ENCODE data around the gene CHCHD3.
"Not testable (repeated sequence)": the region's sequence is repeated elsewhere in the genome, so short reads cannot be mapped to it uniquely, and the experiment has no call there.

CHCHD3 gene

DNA sequence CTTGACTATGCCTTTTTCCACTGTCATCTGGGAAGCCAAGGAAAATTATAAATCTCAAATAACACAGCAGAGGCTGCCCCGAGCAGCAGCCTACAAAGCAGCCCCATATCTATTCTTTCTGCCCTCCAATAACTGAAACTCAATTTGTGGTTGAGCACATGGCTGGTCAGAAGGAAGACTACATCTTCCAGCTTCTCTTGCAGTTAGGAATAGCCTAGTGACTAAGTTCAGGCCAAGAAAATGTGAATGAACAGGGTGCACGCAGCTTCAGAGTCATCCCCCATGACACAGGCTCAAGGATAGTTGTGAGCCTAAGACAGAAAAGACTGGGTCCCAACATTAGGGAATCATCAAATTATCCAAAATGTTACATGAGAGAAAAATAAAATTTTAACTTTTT, 42.3 kb downstream of the CHCHD3 start:
- no peaks in the 10 kb centered on the region for H3K27me3 ChIP-seq (ENCODE audit: insufficient read depth, low read depth)
- H3K4me3 ChIP-seq (IDR thresholded peaks at IDR 0.05; ENCODE audit: insufficient read depth, low read depth, low read length): no peak overlapping the region
- H3K4me1 ChIP-seq (ENCODE audit: low read depth, poor library complexity, severe bottlenecking): no peaks in the 10 kb centered on the region
- H3K27ac ChIP-seq: no peak overlapping the region
- H3K36me3 ChIP-seq (ENCODE audit: insufficient read depth): no peaks in the 10 kb centered on the region
- H3K9ac ChIP-seq: no peak overlapping the region
- no peaks in the 10 kb centered on the region; the same call in 1 of the 2 replicates for H3K79me2 ChIP-seq (ENCODE audit: insufficient read depth, low read depth)
- H2AFZ ChIP-seq (ENCODE audit: low read depth): no peak overlapping the region
- no peak overlapping the region for H3K4me2 ChIP-seq
- no peaks in the 10 kb centered on the region for H4K20me1 ChIP-seq (ENCODE audit: insufficient read depth)
- TF ChIP-seq, protein P1, sequence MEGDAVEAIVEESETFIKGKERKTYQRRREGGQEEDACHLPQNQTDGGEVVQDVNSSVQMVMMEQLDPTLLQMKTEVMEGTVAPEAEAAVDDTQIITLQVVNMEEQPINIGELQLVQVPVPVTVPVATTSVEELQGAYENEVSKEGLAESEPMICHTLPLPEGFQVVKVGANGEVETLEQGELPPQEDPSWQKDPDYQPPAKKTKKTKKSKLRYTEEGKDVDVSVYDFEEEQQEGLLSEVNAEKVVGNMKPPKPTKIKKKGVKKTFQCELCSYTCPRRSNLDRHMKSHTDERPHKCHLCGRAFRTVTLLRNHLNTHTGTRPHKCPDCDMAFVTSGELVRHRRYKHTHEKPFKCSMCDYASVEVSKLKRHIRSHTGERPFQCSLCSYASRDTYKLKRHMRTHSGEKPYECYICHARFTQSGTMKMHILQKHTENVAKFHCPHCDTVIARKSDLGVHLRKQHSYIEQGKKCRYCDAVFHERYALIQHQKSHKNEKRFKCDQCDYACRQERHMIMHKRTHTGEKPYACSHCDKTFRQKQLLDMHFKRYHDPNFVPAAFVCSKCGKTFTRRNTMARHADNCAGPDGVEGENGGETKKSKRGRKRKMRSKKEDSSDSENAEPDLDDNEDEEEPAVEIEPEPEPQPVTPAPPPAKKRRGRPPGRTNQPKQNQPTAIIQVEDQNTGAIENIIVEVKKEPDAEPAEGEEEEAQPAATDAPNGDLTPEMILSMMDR (conservative IDR thresholded peaks at IDR 0.05; ENCODE audit: low read depth, low read length): no peak

DNA sequence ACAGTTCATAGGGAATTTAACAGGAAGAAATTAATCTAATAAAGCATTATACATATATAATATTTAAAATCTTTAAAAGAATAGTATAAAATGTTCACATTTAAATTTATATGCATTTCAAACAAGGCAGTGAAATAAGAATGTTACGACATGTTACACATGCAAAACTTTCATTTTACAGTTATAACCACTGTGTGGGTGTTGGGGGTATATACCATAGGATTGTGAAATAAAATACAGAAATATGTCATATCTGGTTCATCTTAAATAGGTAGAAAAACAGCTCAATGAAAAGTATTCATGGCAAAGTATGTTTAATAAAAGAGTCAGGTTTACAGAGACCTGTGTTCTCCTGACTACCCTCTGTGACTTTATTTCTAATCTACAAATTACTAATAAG, 45.6 kb downstream of the CHCHD3 start:
- H3K79me2 ChIP-seq (ENCODE audit: insufficient read depth, low read depth): no peaks in the 10 kb centered on the region; the same call in 1 of the 2 replicates
- H3K27ac ChIP-seq: no peak overlapping the region
- H3K4me3 ChIP-seq (IDR thresholded peaks at IDR 0.05; ENCODE audit: insufficient read depth, low read depth, low read length): no peak overlapping the region
- no peak overlapping the region for H3K4me2 ChIP-seq
- no peak overlapping the region for H3K9ac ChIP-seq
- H4K20me1 ChIP-seq (ENCODE audit: insufficient read depth): no peaks in the 10 kb centered on the region
- no peak overlapping the region for H2AFZ ChIP-seq (ENCODE audit: low read depth)
- no peaks in the 10 kb centered on the region for H3K27me3 ChIP-seq (ENCODE audit: insufficient read depth, low read depth)
- no peaks in the 10 kb centered on the region for H3K4me1 ChIP-seq (ENCODE audit: low read depth, poor library complexity, severe bottlenecking)
- TF ChIP-seq, protein P1 (conservative IDR thresholded peaks at IDR 0.05; ENCODE audit: low read depth, low read length): no peak
- no peaks in the 10 kb centered on the region for H3K36me3 ChIP-seq (ENCODE audit: insufficient read depth)

DNA sequence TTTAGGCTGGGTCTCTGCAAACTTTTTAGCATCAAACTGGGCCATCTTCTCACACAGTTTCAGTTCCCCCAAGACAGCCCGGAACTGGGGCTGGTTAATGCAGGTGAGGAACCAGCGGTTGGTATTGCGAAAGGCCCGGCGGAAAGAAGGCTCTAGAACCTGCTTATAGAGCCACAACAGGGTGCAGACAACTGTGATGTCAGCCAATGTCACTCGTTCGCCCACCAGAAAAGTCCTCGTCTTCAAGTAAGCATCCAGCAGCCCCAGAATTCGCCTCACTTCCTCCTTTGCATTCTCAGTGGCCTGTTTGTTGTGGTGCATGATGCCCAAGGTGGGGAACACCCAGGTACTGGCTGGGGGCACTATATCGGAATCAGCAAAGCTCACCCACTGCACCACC, 46.6 kb downstream of the CHCHD3 start:
- not testable (repeated sequence) for H3K4me1 ChIP-seq (ENCODE audit: low read depth, poor library complexity, severe bottlenecking); H3K36me3 ChIP-seq (ENCODE audit: insufficient read depth); H3K79me2 ChIP-seq (ENCODE audit: insufficient read depth, low read depth); H4K20me1 ChIP-seq (ENCODE audit: insufficient read depth); H3K27ac ChIP-seq; H3K27me3 ChIP-seq (ENCODE audit: insufficient read depth, low read depth); H2AFZ ChIP-seq (ENCODE audit: low read depth); H3K4me2 ChIP-seq; H3K9ac ChIP-seq; H3K4me3 ChIP-seq (IDR thresholded peaks at IDR 0.05; ENCODE audit: insufficient read depth, low read depth, low read length)

DNA sequence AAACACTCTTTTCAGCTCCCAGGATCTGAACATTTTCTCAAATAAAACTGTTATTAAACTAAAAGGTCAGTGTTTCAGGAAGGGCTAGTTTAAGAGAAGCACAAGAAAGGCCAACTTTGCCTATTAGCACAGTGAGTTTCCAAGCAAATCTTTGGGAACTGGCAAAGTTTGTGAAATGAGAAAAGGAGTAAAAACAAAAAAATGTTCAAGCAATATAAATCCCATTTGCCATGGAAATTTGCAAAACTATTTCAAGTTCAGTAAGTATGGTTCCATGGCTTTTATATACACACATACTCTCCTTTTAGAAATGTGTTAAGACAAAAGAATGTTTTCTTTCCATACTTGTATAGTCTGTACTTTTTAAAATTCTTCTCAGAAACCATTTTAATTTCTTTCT, 51.5 kb downstream of the CHCHD3 start:
- no peak overlapping the region for H3K27ac ChIP-seq
- no peaks in the 10 kb centered on the region for H4K20me1 ChIP-seq (ENCODE audit: insufficient read depth)

DNA sequence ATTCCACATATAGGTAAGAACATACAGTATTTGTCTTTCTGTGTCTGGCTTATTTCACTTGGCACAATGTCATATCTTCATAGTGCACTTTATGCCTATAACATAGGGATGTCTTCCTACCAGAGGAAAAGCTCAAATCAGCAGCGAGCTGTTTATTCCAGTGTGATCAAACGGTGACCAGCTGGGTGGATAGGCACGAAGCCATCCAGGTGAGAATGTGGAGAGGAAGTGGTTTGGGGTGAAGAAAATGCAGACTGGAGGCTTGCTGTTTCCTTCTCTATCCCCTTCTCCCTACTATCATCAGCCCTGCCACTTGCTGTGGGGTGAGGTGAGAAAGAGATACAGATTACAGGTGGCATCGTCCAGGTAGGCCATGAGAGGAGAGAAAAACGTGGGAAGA, 52.4 kb downstream of the CHCHD3 start:
- Histone ChIP-seq H4K20me1 (ENCODE audit: insufficient read depth) (no peaks in the 10 kb centered on the region), H3K4me1 (ENCODE audit: low read depth, poor library complexity, severe bottlenecking) (no peaks in the 10 kb centered on the region), H2AFZ (ENCODE audit: low read depth) (no peak overlapping the region), H3K27ac (no peak overlapping the region), H3K4me3 (IDR thresholded peaks at IDR 0.05; ENCODE audit: insufficient read depth, low read depth, low read length) (no peak overlapping the region), H3K36me3 (ENCODE audit: insufficient read depth) (no peaks in the 10 kb centered on the region), H3K9ac (no peak overlapping the region), H3K4me2 (no peak overlapping the region), H3K79me2 (ENCODE audit: insufficient read depth, low read depth) (no peaks in the 10 kb centered on the region), H3K27me3 (ENCODE audit: insufficient read depth, low read depth) (no peaks in the 10 kb centered on the region)
- TF ChIP-seq, protein P1 (conservative IDR thresholded peaks at IDR 0.05; ENCODE audit: low read depth, low read length): no peak

More for the DNA sequence above, 51.5 kb downstream of the CHCHD3 start:
- H3K4me2 ChIP-seq: no peak overlapping the region
- no peak overlapping the region for H3K4me3 ChIP-seq (IDR thresholded peaks at IDR 0.05; ENCODE audit: insufficient read depth, low read depth, low read length)
- TF ChIP-seq, protein P1 (conservative IDR thresholded peaks at IDR 0.05; ENCODE audit: low read depth, low read length): no peak
- H3K27me3 ChIP-seq (ENCODE audit: insufficient read depth, low read depth): no peaks in the 10 kb centered on the region
- no peaks in the 10 kb centered on the region for H3K36me3 ChIP-seq (ENCODE audit: insufficient read depth)
- no peak overlapping the region for H3K9ac ChIP-seq
- no peaks in the 10 kb centered on the region for H3K4me1 ChIP-seq (ENCODE audit: low read depth, poor library complexity, severe bottlenecking)
- H2AFZ ChIP-seq (ENCODE audit: low read depth): no peak overlapping the region
- no peaks in the 10 kb centered on the region for H3K79me2 ChIP-seq (ENCODE audit: insufficient read depth, low read depth)
